Panc1 (cell line): Measurements from ENCODE around the gene USP6NL. TPM values are rescaled to one million over a fixed set of nuclear protein-coding genes. Genes with fewer than 3 reads are reported as not detected.

ENCODE experiments used
- ATAC-seq: fragments of 200-7000 bp; cut with Tn5 transposase; 2 replicates; pipeline ENCODE4 v1.9.1; 2020; ENCODE audit warnings: mild to moderate bottlenecking, moderate library complexity
- BruUV-seq: library from RNA; stranded (reverse); fragments of 400-500 nt; replicated peaks from 2 replicates; lab custom pipeline; 2021; lab: Mats Ljungman, UMichigan
- CTCF ChIA-PET: fragments of 300-600 bp; sonication (Branson Sonifier 250); formaldehyde crosslinking; loops from one replicate; lab custom pipeline; 2022; ENCODE audit warnings: antibody characterized with exemption; lab: Charles Lee
- POLR2A ChIA-PET: fragments of 300-600 bp; sonication (Branson Sonifier 250); formaldehyde crosslinking; loops from one replicate; lab custom pipeline; 2022; ENCODE audit warnings: antibody characterized with exemption; lab: Charles Lee
- DNase-seq: peaks from one replicate; pipeline ENCODE4 v3.0.0-alpha.2; 2010; ENCODE audit warnings: low read depth, low spot score
- H3K27ac ChIP-seq: 2 replicates; pipeline ENCODE4 v1.5.1; 2011; ENCODE audit warnings: mild to moderate bottlenecking, low read length, inconsistent platforms
- H3K27me3 ChIP-seq: fragments of 200-500 bp; sonication (Bioruptor generic); 2 replicates; pipeline ENCODE4 v1.6.0; 2014; ENCODE audit warnings: low read length, inconsistent platforms; ENCODE audit not compliant: control insufficient read depth, insufficient read depth
- H3K36me3 ChIP-seq: fragments of 200-500 bp; sonication (Bioruptor generic); 2 replicates; pipeline ENCODE4 v1.5.1; 2014; ENCODE audit warnings: inconsistent platforms, mild to moderate bottlenecking, low read length, moderate library complexity; ENCODE audit not compliant: control insufficient read depth, insufficient read depth
- H3K4me1 ChIP-seq: 2 replicates; pipeline ENCODE4 v1.5.1; 2011; ENCODE audit warnings: inconsistent platforms, mild to moderate bottlenecking, low read length, moderate library complexity; ENCODE audit not compliant: control insufficient read depth, insufficient read depth
- H3K4me3 ChIP-seq, 2 experiments: 2 replicates each; pipeline ENCODE4 v1.5.1; 2011 to 2012; ENCODE audit warnings: low read depth in 2 of 2, low read length in 2 of 2, mild to moderate bottlenecking in 2 of 2, inconsistent platforms in 1 of 2, moderate library complexity in 1 of 2
- H3K9me3 ChIP-seq: fragments of 200-500 bp; sonication (Bioruptor generic); 2 replicates; pipeline ENCODE4 v1.5.1; 2014; ENCODE audit warnings: low read depth, mild to moderate bottlenecking, inconsistent platforms, low read length, moderate library complexity; ENCODE audit not compliant: control insufficient read depth, insufficient read depth
- POLR2AphosphoS5 ChIP-seq: IDR thresholded peaks from 2 replicates; pipeline ENCODE4 v1.6.1; 2012; ENCODE audit warnings: mild to moderate bottlenecking, low read depth, low read length, moderate library complexity
- SIN3A ChIP-seq: IDR thresholded peaks from 2 replicates; pipeline ENCODE4 v1.6.1; 2012; ENCODE audit warnings: low read depth, mild to moderate bottlenecking, low read length, moderate library complexity, borderline replicate concordance; ENCODE audit not compliant: insufficient read depth
- TCF7L2 ChIP-seq: IDR thresholded peaks from 2 replicates; pipeline ENCODE4 v1.6.1; 2011; ENCODE audit warnings: mild to moderate bottlenecking, low read depth, low read length, inconsistent platforms
- in situ Hi-C: cut with HindIII; loops from 2 replicates; pipeline ENCODE4 v1.10.0; 2016; ENCODE audit warnings: low sequenced_read_pairs, low pct_unique_long_range_greater_than_20kb
- intact Hi-C: fragments of 100-400 bp; cut with micrococcal nuclease; formaldehyde crosslinking; loops from one replicate; pipeline ENCODE4 v1.10.0; 2022; ENCODE audit not compliant: unreplicated experiment
- total RNA-seq: library from RNA; stranded (reverse); gene quantifications from one replicate; pipeline ENCODE4 v1.2.1, GENCODE V29; 2021; ENCODE audit not compliant: unreplicated experiment
- TF ChIP-seq, protein P1 (sequence below), 2 experiments: IDR thresholded peaks; 2 replicates each; pipeline ENCODE4 v1.6.1; 2011 to 2012; ENCODE audit warnings: low read depth in 2 of 2, control low read depth in 1 of 2, low read length in 1 of 2, mild to moderate bottlenecking in 1 of 2, moderate library complexity in 1 of 2; ENCODE audit not compliant: insufficient read depth in 1 of 2
- TF ChIP-seq, protein P2 (sequence below): fragments of 450-650 bp; IDR thresholded peaks from 2 replicates; pipeline ENCODE4 v1.5.1; 2017; ENCODE audit warnings: mild to moderate bottlenecking

Gene USP6NL
- total RNA-seq, 1 experiment from 2014 or later = 13.9 TPM

DNA sequence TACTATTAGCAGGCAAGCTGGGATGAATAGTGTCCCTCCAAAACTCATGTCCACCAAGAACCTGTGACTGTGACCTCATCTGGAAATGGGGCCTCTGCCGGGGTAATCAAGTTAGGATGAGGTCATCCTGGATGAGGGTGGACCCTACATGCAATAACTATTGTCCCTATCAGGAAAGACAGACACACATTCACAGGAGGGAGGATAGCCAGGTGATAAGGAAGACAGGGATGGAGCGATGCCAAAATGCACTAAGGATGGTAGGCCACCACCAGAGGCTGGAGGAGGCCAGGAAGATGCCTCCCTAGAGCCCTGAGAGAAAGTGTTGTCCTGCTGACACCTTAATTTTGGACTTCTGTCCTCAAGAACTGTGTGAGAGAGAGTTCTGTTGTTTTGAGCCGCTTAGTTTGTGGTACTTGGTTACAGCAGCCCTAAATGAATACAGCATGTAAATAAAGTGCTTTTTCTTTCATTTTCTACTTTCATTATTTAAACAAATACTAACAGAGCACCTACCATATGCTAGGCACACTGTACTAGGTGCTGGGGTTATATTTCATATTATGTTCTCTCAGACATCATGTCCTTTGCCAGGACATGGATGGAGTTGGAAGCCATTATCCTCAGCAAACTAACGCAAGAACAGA is 111.9 kb downstream of the USP6NL start:
- no peaks in the 10 kb centered on the region for H3K9me3 ChIP-seq
- no peaks in the 10 kb centered on the region for H3K4me1 ChIP-seq
- TF ChIP-seq TCF7L2 = no peak
- TF ChIP-seq, protein P1, sequence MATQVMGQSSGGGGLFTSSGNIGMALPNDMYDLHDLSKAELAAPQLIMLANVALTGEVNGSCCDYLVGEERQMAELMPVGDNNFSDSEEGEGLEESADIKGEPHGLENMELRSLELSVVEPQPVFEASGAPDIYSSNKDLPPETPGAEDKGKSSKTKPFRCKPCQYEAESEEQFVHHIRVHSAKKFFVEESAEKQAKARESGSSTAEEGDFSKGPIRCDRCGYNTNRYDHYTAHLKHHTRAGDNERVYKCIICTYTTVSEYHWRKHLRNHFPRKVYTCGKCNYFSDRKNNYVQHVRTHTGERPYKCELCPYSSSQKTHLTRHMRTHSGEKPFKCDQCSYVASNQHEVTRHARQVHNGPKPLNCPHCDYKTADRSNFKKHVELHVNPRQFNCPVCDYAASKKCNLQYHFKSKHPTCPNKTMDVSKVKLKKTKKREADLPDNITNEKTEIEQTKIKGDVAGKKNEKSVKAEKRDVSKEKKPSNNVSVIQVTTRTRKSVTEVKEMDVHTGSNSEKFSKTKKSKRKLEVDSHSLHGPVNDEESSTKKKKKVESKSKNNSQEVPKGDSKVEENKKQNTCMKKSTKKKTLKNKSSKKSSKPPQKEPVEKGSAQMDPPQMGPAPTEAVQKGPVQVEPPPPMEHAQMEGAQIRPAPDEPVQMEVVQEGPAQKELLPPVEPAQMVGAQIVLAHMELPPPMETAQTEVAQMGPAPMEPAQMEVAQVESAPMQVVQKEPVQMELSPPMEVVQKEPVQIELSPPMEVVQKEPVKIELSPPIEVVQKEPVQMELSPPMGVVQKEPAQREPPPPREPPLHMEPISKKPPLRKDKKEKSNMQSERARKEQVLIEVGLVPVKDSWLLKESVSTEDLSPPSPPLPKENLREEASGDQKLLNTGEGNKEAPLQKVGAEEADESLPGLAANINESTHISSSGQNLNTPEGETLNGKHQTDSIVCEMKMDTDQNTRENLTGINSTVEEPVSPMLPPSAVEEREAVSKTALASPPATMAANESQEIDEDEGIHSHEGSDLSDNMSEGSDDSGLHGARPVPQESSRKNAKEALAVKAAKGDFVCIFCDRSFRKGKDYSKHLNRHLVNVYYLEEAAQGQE (IDR thresholded peaks at IDR 0.05; ENCODE audit: insufficient read depth in 1 of 2, low read depth in 2 of 2, low read length in 1 of 2) = no peak
- TF ChIP-seq, protein P2, sequence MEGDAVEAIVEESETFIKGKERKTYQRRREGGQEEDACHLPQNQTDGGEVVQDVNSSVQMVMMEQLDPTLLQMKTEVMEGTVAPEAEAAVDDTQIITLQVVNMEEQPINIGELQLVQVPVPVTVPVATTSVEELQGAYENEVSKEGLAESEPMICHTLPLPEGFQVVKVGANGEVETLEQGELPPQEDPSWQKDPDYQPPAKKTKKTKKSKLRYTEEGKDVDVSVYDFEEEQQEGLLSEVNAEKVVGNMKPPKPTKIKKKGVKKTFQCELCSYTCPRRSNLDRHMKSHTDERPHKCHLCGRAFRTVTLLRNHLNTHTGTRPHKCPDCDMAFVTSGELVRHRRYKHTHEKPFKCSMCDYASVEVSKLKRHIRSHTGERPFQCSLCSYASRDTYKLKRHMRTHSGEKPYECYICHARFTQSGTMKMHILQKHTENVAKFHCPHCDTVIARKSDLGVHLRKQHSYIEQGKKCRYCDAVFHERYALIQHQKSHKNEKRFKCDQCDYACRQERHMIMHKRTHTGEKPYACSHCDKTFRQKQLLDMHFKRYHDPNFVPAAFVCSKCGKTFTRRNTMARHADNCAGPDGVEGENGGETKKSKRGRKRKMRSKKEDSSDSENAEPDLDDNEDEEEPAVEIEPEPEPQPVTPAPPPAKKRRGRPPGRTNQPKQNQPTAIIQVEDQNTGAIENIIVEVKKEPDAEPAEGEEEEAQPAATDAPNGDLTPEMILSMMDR = no peak
- TF ChIP-seq POLR2AphosphoS5 = no peak
- TF ChIP-seq SIN3A = no peak
- H3K4me3 ChIP-seq = no peak overlapping the region
- DNase-seq (no peak), ATAC-seq (no peak)
- intact Hi-C loops = no loop called here
- no peak overlapping the region for H3K27ac ChIP-seq
- ChIA-PET CTCF (no interaction called here), POLR2A (no interaction called here)
- in situ Hi-C loops = no loop called here
- H3K27me3 ChIP-seq = no peaks in the 10 kb centered on the region
- BruUV-seq = no TSS peak
- no peaks in the 10 kb centered on the region for H3K36me3 ChIP-seq

DNA sequence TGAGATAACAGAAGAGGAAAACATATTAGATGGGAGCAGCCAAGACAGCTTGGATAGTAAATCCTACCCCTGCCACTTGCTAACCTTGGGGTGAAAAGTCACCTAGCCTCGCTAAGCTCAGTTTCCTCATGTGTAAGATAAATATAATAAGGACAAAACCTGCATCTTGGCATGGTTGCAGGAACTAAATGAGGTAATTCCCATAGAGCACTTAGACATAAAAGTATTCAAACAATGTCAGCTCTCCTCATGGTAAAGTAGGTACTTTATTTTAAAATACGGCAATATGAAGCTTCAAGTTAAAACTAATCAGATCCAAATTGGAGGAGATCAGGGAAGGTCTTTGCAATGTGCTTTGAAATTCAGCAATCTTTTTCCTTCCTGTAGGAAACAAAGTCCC is 113.1 kb downstream of the USP6NL start:
- ChIA-PET POLR2A (interaction anchor here (0.5 kb wide), 1 partner anchor 32 kb away, joined by 3 read pairs; no protein-coding TSS in a partner anchor), CTCF (no interaction called here)
- no peaks in the 10 kb centered on the region for H3K9me3 ChIP-seq
- TF ChIP-seq POLR2AphosphoS5 (no peak), SIN3A (no peak), TCF7L2 (no peak)
- TF ChIP-seq, protein P1 (IDR thresholded peaks at IDR 0.05; ENCODE audit: insufficient read depth in 1 of 2, low read depth in 2 of 2, low read length in 1 of 2) = no peak
- TF ChIP-seq, protein P2 = no peak
- no peaks in the 10 kb centered on the region for H3K36me3 ChIP-seq
- in situ Hi-C loops (no loop called here), intact Hi-C loops (no loop called here)
- no peak overlapping the region for H3K4me3 ChIP-seq
- no TSS peak for BruUV-seq
- no peak for DNase-seq
- no peaks in the 10 kb centered on the region for H3K4me1 ChIP-seq
- no peaks in the 10 kb centered on the region for H3K27me3 ChIP-seq
- no peak for ATAC-seq
- H3K27ac ChIP-seq = no peak overlapping the region
